ENCODE measurements around the gene RDH12.

DNA sequence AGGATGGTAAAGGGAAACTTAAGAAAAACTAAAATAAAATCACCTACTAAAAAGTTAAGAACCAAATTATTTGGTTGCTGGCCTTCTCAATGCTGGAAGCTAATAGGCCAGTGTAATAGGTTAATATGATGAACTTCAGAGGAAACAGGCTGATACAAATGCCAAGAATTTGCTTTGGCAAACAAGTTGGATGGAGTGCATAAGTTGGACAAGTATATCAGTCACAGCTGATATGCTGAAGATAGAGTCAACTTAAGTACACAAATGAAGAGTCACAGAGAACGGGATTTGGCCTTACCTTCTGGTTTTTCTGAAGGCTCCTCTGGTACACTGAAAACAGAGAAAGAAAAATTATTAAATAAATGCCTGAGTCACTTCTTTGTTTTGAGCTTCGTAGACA, 66.5 kb downstream of the RDH12 start:
- TF ChIP-seq TAF1 (IDR thresholded peaks at IDR 0.05; ENCODE audit: low read depth, low read length) (no peak), POLR2A (IDR thresholded peaks at IDR 0.05; ENCODE audit: low read depth, low read length) (no peak), POLR2AphosphoS5 (IDR thresholded peaks at IDR 0.05; ENCODE audit: low read depth, low read length) (no peak)

Measured in GM12891 (cell line).